Esophagus squamous epithelium (tissue), 5 donors: ENCODE measurements around the gene FLT3LG. TPM values are rescaled to one million over a fixed set of nuclear protein-coding genes. Genes with fewer than 3 reads are reported as not detected.
A peak's percentile ranks its signal among the peaks of the same experiment; 100 is the strongest.

Experiments
- DNase-seq: peaks from one replicate; lab custom pipeline; 2025; lab: John Stamatoyannopoulos, UW
- H3K27ac ChIP-seq, 4 donors: fragments of 200-600 bp; sonication (generic); one replicate each; pipeline ENCODE4 v1.5.1; 2016 to 2019; ENCODE audit warnings: mild to moderate bottlenecking in 1 of 4
- H3K27me3 ChIP-seq, 4 donors: fragments of 200-600 bp; sonication (generic); 1 replicate in 3 of 4; 2 replicates in 1 of 4; pipeline versions ENCODE4 v1.5.1 to v1.6.0; 2017 to 2021; ENCODE audit warnings: antibody characterized with exemption in 1 of 4
- H3K36me3 ChIP-seq, 3 donors: fragments of 200-600 bp; sonication (generic); one replicate each; pipeline ENCODE4 v1.5.1; 2016 to 2019
- H3K4me1 ChIP-seq, 3 donors: fragments of 200-600 bp; sonication (generic); one replicate each; pipeline ENCODE4 v1.5.1; 2017 to 2019
- H3K4me3 ChIP-seq, 4 donors: fragments of 200-600 bp; sonication (generic); 1 replicate in 3 of 4; 2 replicates in 1 of 4; pipeline ENCODE4 v1.5.1; 2016 to 2019; ENCODE audit warnings: mild to moderate bottlenecking in 2 of 4, moderate library complexity in 1 of 4
- H3K9me3 ChIP-seq, 3 donors: fragments of 200-600 bp; sonication (generic); one replicate each; pipeline ENCODE4 v1.5.1; 2016 to 2019
- POLR2A ChIP-seq, 4 donors: fragments of 450-650 bp; IDR thresholded peaks; one replicate each; pipeline ENCODE4 v1.6.1; 2017; ENCODE audit warnings: antibody characterized with exemption in 4 of 4, mild to moderate bottlenecking in 4 of 4, moderate library complexity in 3 of 4
- WGBS, 2 donors: methylation state at CpG; one replicate each; pipeline ENCODE4 v1.1.5; 2018; 5-methylcytosine and 5-hydroxymethylcytosine counted together
- intact Hi-C: fragments of 100-400 bp; cut with DNase I; formaldehyde crosslinking; loops from one replicate; pipeline ENCODE4 v1.15.0; 2022
- total RNA-seq, 4 donors: library from RNA; depleted of rRNA; stranded (reverse); fragments of >200 nt; gene quantifications; one replicate each; pipeline ENCODE4 v1.1.0, GENCODE V29; 2016
- TF ChIP-seq, protein P1 (sequence below), 6 experiments: fragments of 450-650 bp in 4 of 6; fragments of 200-600 bp in 2 of 6; sonication (generic) in 2 of 6; IDR thresholded peaks; one replicate each; pipeline ENCODE4 v1.5.1; 2016 to 2019; ENCODE audit warnings: antibody characterized with exemption in 6 of 6, mild to moderate bottlenecking in 4 of 6, moderate library complexity in 4 of 6
- donor health status: DM: yes; HTN: yes; CAD: no.

FLT3LG gene
- total RNA-seq, 4 donors from 2014 or later = 0.75 to 4.2 (median 2.7) TPM

DNA sequence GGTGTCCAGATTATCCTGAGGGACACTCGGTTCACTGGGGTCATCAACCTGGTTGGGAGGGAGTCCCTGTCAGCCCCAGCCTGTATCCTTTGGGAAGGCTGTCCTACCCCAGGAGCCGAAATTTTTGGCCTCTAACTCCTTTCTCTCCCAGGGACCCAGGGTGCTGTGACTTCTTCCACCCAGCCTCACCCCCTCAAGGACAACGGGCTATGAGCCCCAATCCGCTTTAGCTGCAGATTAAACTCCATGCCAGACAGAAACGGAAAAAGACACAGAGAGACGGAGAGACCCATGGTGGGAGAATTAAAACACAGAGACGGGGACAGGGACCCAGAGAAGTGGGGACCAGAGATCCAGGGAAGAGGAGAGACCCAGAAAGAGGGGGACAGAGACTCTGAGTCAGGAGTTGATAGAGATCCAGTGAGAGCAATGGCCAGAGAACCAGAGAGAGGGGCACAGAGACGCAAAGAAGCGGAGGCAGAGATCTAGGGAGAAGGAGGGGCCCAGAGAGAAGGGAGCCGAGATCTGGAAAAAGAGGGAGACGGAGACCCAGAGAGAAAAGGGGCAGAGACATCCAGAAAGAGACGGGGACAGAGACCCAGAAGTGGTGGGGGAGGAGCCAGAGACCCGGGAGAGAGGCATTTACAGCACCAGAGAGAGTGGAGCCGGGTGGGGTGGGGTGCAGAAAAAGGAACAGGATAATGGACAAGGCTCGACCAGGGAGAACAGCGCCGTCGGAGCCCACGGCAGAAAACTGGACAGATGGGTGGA is 33.4 kb upstream of the FLT3LG start:
- Histone ChIP-seq H3K36me3 (no peaks in the 10 kb centered on the region), H3K4me3 (peak overlapping the region in 3 of 4 donors; percentile 33 to 85 (median 70)), H3K27ac (peak overlapping the region in 1 of 4 donors; percentile 37), H3K27me3 (peaks cover 13 to 74% (median 22%) of the 10 kb centered on the region in 4 donors), H3K9me3 (no peaks in the 10 kb centered on the region), H3K4me1 (peaks cover 7 to 39% (median 18%) of the 10 kb centered on the region in 3 donors)
- no peak for DNase-seq
- intact Hi-C loops = no loop called here
- TF ChIP-seq POLR2A (IDR thresholded peaks at IDR 0.05) = no peak
- TF ChIP-seq, protein P1, sequence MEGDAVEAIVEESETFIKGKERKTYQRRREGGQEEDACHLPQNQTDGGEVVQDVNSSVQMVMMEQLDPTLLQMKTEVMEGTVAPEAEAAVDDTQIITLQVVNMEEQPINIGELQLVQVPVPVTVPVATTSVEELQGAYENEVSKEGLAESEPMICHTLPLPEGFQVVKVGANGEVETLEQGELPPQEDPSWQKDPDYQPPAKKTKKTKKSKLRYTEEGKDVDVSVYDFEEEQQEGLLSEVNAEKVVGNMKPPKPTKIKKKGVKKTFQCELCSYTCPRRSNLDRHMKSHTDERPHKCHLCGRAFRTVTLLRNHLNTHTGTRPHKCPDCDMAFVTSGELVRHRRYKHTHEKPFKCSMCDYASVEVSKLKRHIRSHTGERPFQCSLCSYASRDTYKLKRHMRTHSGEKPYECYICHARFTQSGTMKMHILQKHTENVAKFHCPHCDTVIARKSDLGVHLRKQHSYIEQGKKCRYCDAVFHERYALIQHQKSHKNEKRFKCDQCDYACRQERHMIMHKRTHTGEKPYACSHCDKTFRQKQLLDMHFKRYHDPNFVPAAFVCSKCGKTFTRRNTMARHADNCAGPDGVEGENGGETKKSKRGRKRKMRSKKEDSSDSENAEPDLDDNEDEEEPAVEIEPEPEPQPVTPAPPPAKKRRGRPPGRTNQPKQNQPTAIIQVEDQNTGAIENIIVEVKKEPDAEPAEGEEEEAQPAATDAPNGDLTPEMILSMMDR (IDR thresholded peaks at IDR 0.05) = no peak
- 20 to 21% methylated on average over 16 to 17 of the region's 19 CpGs for WGBS, 2 donors

DNA sequence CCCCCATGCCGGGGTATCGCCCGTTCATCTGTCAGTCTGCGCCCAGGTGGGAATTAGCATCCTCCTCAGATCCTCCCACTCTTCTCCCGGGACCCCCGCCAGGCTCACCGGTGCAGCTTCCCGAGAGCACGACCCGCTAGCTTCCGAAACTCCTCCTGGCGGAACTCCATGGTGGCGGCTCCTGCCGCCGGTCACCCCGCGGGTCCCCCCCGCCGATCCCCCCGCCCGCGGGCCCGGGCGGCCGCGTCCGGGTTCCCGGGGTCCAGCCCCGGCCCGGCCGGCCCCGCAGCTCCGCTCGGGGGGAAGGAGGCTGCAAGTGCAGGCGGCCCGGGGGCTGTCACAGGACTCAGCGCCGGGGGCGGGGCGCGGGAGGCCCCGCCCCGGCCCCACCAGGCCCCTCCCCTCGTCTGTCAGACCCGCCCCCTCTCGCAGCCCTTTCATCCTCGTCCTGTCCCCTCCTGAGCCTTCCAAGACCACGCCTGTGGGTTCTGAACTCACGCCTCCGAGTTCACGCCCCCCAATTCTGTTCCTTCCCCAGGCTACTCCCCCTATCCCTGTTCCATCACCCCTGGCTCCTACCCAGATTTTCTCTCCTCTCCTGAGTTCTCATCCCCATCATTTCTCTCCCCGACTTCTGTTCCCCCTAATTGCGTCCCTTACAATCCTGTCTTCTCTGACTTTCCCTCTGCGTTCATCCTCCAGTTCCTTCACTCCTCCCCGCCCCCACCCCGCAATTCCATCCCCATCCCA is 32.6 kb upstream of the FLT3LG start, which contains the start of gene SLC17A7:
TSS of gene SLC17A7 (minus strand) at position 318 of the 750 bp plus-strand sequence. CDS start at position 170, 148 bp downstream.
- intact Hi-C loops = no loop called here
- Histone ChIP-seq H3K4me1 (peaks cover 7 to 39% (median 18%) of the 10 kb centered on the region in 3 donors), H3K27ac (peak within 1 kb of the TSS; percentile 85 to 93 (median 91)), H3K27me3 (peaks cover 10 to 67% (median 21%) of the 10 kb centered on the region in 4 donors), H3K36me3 (peaks cover 0 to 6% (median 0%) of the 10 kb centered on the region in 3 donors), H3K4me3 (peak within 1 kb of the TSS in 3 of 4 donors; percentile 70 to 88 (median 85)), H3K9me3 (no peaks in the 10 kb centered on the region)
- no peak for DNase-seq
- 8 to 11% methylated on average over 15 to 17 of the region's 56 CpGs for WGBS, 2 donors
- TF ChIP-seq POLR2A (IDR thresholded peaks at IDR 0.05) = no peak
- TF ChIP-seq, protein P1 (IDR thresholded peaks at IDR 0.05) = no peak

DNA sequence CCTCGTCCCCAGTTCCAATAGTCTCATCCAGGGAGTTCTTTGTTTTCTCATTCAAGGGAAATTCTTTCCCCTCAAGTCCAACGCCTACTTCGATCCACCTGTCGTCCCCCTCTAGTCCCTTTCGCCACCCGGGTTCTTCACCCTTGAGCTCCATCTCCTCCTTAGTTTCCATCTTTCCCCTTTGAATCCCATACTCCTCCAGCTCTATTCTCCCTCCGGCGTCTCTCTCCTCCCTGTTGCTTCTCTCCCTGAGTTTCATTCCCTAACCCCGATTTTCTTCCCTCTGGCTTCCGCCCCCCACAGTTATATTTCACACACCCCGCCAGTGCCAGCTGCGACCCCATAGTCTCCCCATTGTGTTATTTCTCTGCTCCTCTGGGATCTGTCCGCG is 32.1 kb upstream of the FLT3LG start:
- H3K27ac ChIP-seq = peak overlapping the region; percentile 85 to 93 (median 91)

DNA sequence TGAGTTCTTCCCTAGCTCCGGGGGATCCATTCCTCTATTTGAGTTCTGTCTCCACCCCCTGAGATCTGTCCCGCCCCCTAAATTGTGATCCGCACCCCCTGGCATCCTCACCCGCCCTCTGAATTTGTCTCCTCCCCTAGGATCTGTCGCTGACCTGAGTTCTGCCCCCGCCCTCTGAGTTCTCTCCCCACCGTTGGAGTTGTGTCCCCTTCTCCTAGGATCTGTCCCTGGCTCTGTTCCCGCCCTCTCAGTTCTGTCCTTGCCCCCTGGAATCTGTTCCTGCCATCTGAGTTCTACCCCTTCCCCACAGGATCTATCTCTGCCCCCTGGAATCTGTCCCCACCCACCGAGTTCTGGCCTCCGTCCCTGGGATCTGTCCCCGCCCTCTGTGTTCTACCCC is 31.7 kb upstream of the FLT3LG start:
- Histone ChIP-seq H3K27me3 (peaks cover 3 to 57% (median 13%) of the 10 kb centered on the region in 4 donors), H3K4me1 (peaks cover 7 to 42% (median 18%) of the 10 kb centered on the region in 3 donors), H3K9me3 (no peaks in the 10 kb centered on the region), H3K4me3 (peak overlapping the region; percentile 70 to 88 (median 80)), H3K36me3 (peaks cover 0 to 16% (median 5%) of the 10 kb centered on the region in 3 donors), H3K27ac (peak overlapping the region; percentile 85 to 93 (median 91))
- no peak for DNase-seq
- intact Hi-C loops = loop anchor here (2.0 kb wide), 1 partner anchor 50 kb away; no protein-coding TSS in a partner anchor
- 5 to 10% methylated on average over 10 to 11 of the region's 11 CpGs for WGBS, 2 donors
- TF ChIP-seq, protein P1 (IDR thresholded peaks at IDR 0.05) = no peak
- TF ChIP-seq POLR2A (IDR thresholded peaks at IDR 0.05) = no peak

More for the DNA sequence above, 32.1 kb upstream of the FLT3LG start:
- peaks cover 6 to 61% (median 17%) of the 10 kb centered on the region in 4 donors for H3K27me3 ChIP-seq
- H3K36me3 ChIP-seq = peaks cover 0 to 12% (median 4%) of the 10 kb centered on the region in 3 donors
- no peaks in the 10 kb centered on the region for H3K9me3 ChIP-seq
- 15 to 22% methylated on average over 14 of the region's 14 CpGs for WGBS, 2 donors
- intact Hi-C loops = loop anchor here (2.0 kb wide), 1 partner anchor 49 kb away; no protein-coding TSS in a partner anchor
- H3K4me3 ChIP-seq = peak overlapping the region in 3 of 4 donors; percentile 70 to 88 (median 85)
- H3K4me1 ChIP-seq = peaks cover 7 to 39% (median 18%) of the 10 kb centered on the region in 3 donors
- TF ChIP-seq POLR2A (IDR thresholded peaks at IDR 0.05) = no peak
- TF ChIP-seq, protein P1 (IDR thresholded peaks at IDR 0.05) = no peak
- DNase-seq = no peak
